Liver (tissue), 3 donors: ENCODE results near the gene SDF4.

Source experiments
- EGR1 ChIP-seq, 2 donors: IDR thresholded peaks; 2 replicates each; pipeline ENCODE4 v1.6.1; 2016 to 2018; ENCODE audit warnings: antibody characterized with exemption in 2 of 2, low read depth in 2 of 2
- FOXA1 ChIP-seq: IDR thresholded peaks from 2 replicates; pipeline ENCODE4 v1.6.1; 2016; ENCODE audit warnings: antibody characterized with exemption
- GABPA ChIP-seq, 2 donors: IDR thresholded peaks in 1 of 2; conservative IDR thresholded peaks in 1 of 2; 2 replicates each; pipeline ENCODE4 v1.6.1; 2016; ENCODE audit warnings: antibody characterized with exemption in 2 of 2, mild to moderate bottlenecking in 1 of 2, moderate library complexity in 1 of 2
- HNF4A ChIP-seq, 2 donors: conservative IDR thresholded peaks; 2 replicates each; pipeline ENCODE4 v1.6.1; 2016; ENCODE audit warnings: antibody characterized with exemption in 2 of 2, mild to moderate bottlenecking in 2 of 2
- JUND ChIP-seq, 2 donors: IDR thresholded peaks; 2 replicates each; pipeline ENCODE4 v1.6.1; 2016; ENCODE audit warnings: antibody characterized with exemption in 2 of 2
- RAD21 ChIP-seq, 2 donors: IDR thresholded peaks; 2 replicates each; pipeline ENCODE4 v1.6.1; 2016; ENCODE audit warnings: antibody characterized with exemption in 2 of 2, mild to moderate bottlenecking in 2 of 2
- RXRA ChIP-seq, 2 donors: IDR thresholded peaks; 2 replicates each; pipeline ENCODE4 v1.6.1; 2017 to 2018; ENCODE audit warnings: antibody characterized with exemption in 2 of 2, mild to moderate bottlenecking in 1 of 2
- SP1 ChIP-seq: IDR thresholded peaks from 2 replicates; pipeline ENCODE4 v1.6.1; 2018; ENCODE audit warnings: antibody characterized with exemption, mild to moderate bottlenecking
- TAF1 ChIP-seq: conservative IDR thresholded peaks from 2 replicates; pipeline ENCODE4 v1.6.1; 2016; ENCODE audit warnings: antibody characterized with exemption, mild to moderate bottlenecking
- YY1 ChIP-seq: IDR thresholded peaks from 2 replicates; pipeline ENCODE4 v1.6.1; 2016; ENCODE audit warnings: antibody characterized with exemption, mild to moderate bottlenecking
- TF ChIP-seq, protein P1 (sequence below): fragments of 150-350 bp; IDR thresholded peaks from 2 replicates; pipeline ENCODE4 v1.5.1; 2017; ENCODE audit warnings: improper control_type of control experiment, low read depth, low read length; ENCODE audit not compliant: missing input control
- TF ChIP-seq, protein P2 (sequence below): IDR thresholded peaks from 2 replicates; pipeline ENCODE4 v1.6.1; 2016; ENCODE audit warnings: antibody characterized with exemption
- TF ChIP-seq, protein P3 (sequence below): IDR thresholded peaks from 2 replicates; pipeline ENCODE4 v1.6.1; 2016; ENCODE audit warnings: antibody characterized with exemption
- TF ChIP-seq, protein P4 (sequence below): IDR thresholded peaks from 2 replicates; pipeline ENCODE4 v1.6.1; 2016; ENCODE audit warnings: antibody characterized with exemption, mild to moderate bottlenecking
- donor health status: healthy.
- donor health status: healthy.

DNA sequence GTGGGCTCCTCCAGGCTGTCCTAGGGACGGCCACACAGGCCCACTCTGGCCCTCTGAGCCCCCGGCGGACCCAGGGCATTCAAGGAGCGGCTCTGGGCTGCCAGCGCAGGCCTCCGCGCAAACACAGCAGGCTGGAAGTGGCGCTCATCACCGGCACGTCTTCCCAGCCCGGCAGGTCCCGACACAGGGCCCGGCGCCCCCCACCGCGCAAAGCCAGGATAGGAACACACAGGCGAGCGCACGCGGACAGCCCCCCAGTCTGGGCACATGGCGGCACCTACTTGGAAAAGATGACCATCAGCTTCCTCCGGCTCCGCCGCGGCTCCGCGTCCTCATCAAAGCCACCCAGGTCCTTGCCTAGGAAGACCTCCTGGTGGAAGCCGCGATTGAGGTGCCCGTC is 3.6 kb downstream of the SDF4 start:
- TF ChIP-seq, protein P1, sequence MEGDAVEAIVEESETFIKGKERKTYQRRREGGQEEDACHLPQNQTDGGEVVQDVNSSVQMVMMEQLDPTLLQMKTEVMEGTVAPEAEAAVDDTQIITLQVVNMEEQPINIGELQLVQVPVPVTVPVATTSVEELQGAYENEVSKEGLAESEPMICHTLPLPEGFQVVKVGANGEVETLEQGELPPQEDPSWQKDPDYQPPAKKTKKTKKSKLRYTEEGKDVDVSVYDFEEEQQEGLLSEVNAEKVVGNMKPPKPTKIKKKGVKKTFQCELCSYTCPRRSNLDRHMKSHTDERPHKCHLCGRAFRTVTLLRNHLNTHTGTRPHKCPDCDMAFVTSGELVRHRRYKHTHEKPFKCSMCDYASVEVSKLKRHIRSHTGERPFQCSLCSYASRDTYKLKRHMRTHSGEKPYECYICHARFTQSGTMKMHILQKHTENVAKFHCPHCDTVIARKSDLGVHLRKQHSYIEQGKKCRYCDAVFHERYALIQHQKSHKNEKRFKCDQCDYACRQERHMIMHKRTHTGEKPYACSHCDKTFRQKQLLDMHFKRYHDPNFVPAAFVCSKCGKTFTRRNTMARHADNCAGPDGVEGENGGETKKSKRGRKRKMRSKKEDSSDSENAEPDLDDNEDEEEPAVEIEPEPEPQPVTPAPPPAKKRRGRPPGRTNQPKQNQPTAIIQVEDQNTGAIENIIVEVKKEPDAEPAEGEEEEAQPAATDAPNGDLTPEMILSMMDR = no peak
- no peak for TF ChIP-seq TAF1
- no peak for TF ChIP-seq RAD21 (IDR thresholded peaks at IDR 0.05)
- no peak for TF ChIP-seq YY1
- TF ChIP-seq, protein P2, sequence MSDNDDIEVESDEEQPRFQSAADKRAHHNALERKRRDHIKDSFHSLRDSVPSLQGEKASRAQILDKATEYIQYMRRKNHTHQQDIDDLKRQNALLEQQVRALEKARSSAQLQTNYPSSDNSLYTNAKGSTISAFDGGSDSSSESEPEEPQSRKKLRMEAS = no peak
- no peak for TF ChIP-seq JUND (IDR thresholded peaks at IDR 0.05)
- no peak for TF ChIP-seq FOXA1
- TF ChIP-seq SP1 = no peak
- no peak for TF ChIP-seq EGR1 (IDR thresholded peaks at IDR 0.05; ENCODE audit: low read depth in 2 of 2)
- TF ChIP-seq, protein P3, sequence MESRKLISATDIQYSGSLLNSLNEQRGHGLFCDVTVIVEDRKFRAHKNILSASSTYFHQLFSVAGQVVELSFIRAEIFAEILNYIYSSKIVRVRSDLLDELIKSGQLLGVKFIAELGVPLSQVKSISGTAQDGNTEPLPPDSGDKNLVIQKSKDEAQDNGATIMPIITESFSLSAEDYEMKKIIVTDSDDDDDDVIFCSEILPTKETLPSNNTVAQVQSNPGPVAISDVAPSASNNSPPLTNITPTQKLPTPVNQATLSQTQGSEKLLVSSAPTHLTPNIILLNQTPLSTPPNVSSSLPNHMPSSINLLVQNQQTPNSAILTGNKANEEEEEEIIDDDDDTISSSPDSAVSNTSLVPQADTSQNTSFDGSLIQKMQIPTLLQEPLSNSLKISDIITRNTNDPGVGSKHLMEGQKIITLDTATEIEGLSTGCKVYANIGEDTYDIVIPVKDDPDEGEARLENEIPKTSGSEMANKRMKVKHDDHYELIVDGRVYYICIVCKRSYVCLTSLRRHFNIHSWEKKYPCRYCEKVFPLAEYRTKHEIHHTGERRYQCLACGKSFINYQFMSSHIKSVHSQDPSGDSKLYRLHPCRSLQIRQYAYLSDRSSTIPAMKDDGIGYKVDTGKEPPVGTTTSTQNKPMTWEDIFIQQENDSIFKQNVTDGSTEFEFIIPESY = no peak
- TF ChIP-seq, protein P4, sequence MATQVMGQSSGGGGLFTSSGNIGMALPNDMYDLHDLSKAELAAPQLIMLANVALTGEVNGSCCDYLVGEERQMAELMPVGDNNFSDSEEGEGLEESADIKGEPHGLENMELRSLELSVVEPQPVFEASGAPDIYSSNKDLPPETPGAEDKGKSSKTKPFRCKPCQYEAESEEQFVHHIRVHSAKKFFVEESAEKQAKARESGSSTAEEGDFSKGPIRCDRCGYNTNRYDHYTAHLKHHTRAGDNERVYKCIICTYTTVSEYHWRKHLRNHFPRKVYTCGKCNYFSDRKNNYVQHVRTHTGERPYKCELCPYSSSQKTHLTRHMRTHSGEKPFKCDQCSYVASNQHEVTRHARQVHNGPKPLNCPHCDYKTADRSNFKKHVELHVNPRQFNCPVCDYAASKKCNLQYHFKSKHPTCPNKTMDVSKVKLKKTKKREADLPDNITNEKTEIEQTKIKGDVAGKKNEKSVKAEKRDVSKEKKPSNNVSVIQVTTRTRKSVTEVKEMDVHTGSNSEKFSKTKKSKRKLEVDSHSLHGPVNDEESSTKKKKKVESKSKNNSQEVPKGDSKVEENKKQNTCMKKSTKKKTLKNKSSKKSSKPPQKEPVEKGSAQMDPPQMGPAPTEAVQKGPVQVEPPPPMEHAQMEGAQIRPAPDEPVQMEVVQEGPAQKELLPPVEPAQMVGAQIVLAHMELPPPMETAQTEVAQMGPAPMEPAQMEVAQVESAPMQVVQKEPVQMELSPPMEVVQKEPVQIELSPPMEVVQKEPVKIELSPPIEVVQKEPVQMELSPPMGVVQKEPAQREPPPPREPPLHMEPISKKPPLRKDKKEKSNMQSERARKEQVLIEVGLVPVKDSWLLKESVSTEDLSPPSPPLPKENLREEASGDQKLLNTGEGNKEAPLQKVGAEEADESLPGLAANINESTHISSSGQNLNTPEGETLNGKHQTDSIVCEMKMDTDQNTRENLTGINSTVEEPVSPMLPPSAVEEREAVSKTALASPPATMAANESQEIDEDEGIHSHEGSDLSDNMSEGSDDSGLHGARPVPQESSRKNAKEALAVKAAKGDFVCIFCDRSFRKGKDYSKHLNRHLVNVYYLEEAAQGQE = no peak
- no peak for TF ChIP-seq GABPA (IDR thresholded peaks at IDR 0.05 in 1 of 2, conservative IDR thresholded peaks at IDR 0.05 in 1 of 2)
- no peak for TF ChIP-seq RXRA (IDR thresholded peaks at IDR 0.05)
- no peak for TF ChIP-seq HNF4A (conservative IDR thresholded peaks at IDR 0.05)
